ENCODE data around the gene GPR156. TPM values are rescaled to one million over a fixed set of nuclear protein-coding genes. Genes with fewer than 3 reads are reported as not detected.

Gene GPR156
- total and polyA plus RNA-seq, 2 donors (not counting 3 experiments of a cell fraction or from before 2014, with no cell fraction given): 0.14 to 0.27 TPM

GRCh38 chr3:120304616-120305015 is 19.6 kb upstream of the GPR156 start:
- Histone ChIP-seq H3K36me3 (ENCODE audit: control insufficient read depth in 2 of 2, extremely low read depth in 1 of 2, insufficient read depth in 2 of 2, low read length in 2 of 2) (no peaks in the 10 kb centered on the region), H3K79me2 (ENCODE audit: control insufficient read depth, insufficient read depth, low read length) (no peaks in the 10 kb centered on the region), H3K4me1 (ENCODE audit: control insufficient read depth, extremely low read depth, insufficient read depth, low read length) (no peaks in the 10 kb centered on the region), H3K27ac (ENCODE audit: insufficient read depth, low read depth, low read length) (no peak overlapping the region), H3K9me1 (replicated peaks; ENCODE audit: control insufficient read depth, extremely low read depth, insufficient read depth, low read length) (no peaks in the 10 kb centered on the region), H3K27me3 (ENCODE audit: control insufficient read depth in 2 of 2, insufficient read depth in 2 of 2, low read length in 2 of 2) (no peaks in the 10 kb centered on the region), H4K20me1 (replicated peaks; ENCODE audit: control insufficient read depth, extremely low read depth, insufficient read depth, low read length) (no peaks in the 10 kb centered on the region), H3K4me2 (ENCODE audit: insufficient read depth, low read length) (no peak overlapping the region), H3K4me3 (replicated peaks in 1 of 3; ENCODE audit: insufficient read depth in 1 of 3, low read depth in 1 of 3, low read length in 3 of 3) (no peak overlapping the region), H3K9ac (replicated peaks; ENCODE audit: extremely low read depth, insufficient read depth, low read length) (no peak overlapping the region), H2AFZ (ENCODE audit: low read depth, low read length) (no peak overlapping the region), H3K9me3 (replicated peaks; ENCODE audit: control insufficient read depth, insufficient read depth, low read length) (no peaks in the 10 kb centered on the region)
- ChIA-PET POLR2A (no interaction called here), CTCF (interaction anchor here (0.6 to 1.5 kb wide), 2 partner anchors 13 to 44 kb away, joined by 3 read pairs; partner anchors contain the start of gene LRRC58)
- DNase-seq (ENCODE audit: low read depth, low spot score) (no peak), FAIRE-seq (no peak)
- intact Hi-C loops (cut with micrococcal nuclease): no loop called here
- no TSS peak for BruUV-seq (replicated peaks)
- dilution Hi-C loops (cut with MboI; ENCODE audit: extremely low pct_ligation_motif_present, low sequenced_read_pairs): no loop called here
- TF ChIP-seq EZH2 (IDR thresholded peaks at IDR 0.05; ENCODE audit: borderline replicate concordance, low read depth, low read length, severe bottlenecking) (no peak), FOS (IDR thresholded peaks at IDR 0.05; ENCODE audit: borderline replicate concordance, insufficient read depth, low read length) (no peak), MYC (IDR thresholded peaks at IDR 0.05; ENCODE audit: low read depth, low read length) (no peak), POLR2A (IDR thresholded peaks at IDR 0.05; ENCODE audit: low read depth, low read length) (no peak), JUN (IDR thresholded peaks at IDR 0.05; ENCODE audit: borderline replicate concordance, insufficient read depth, insufficient read length, low read depth) (no peak), CTCF (IDR thresholded peaks at IDR 0.05; ENCODE audit: extremely low read depth in 1 of 2, insufficient read depth in 1 of 2, low read depth in 1 of 2, low read length in 2 of 2) (no peak), MAX (IDR thresholded peaks at IDR 0.05; ENCODE audit: insufficient read depth, insufficient read length) (no peak), GATA2 (IDR thresholded peaks at IDR 0.05; ENCODE audit: insufficient read depth, insufficient read length, low read depth, low read length) (no peak), POLR2AphosphoS5 (IDR thresholded peaks at IDR 0.05; ENCODE audit: insufficient read depth, low read depth, low read length) (no peak)

Data from endothelial cell of umbilical vein (primary cell).